Measurements from ENCODE around the gene C11orf68. TPM values are rescaled to one million over a fixed set of nuclear protein-coding genes. Genes with fewer than 3 reads are reported as not detected.
A peak's percentile ranks its signal among the peaks of the same experiment; 100 is the strongest.

Gene C11orf68
- total RNA-seq, 2 experiments from 2014 or later = 22.2 to 23.6 TPM

GRCh38 chr11:65888163-65888814, 30.6 kb downstream of the C11orf68 start, which contains the start of gene FIBP:
FIBP (minus strand) TSS chr11:65888471; CDS start chr11:65888418, 53 bp downstream.
- no peaks in the 10 kb centered on the region for H3K9me3 Mint-ChIP-seq
- H3K27ac Mint-ChIP-seq = peak within 1 kb of the TSS; percentile 89
- intact Hi-C loops (cut with micrococcal nuclease) = loop anchor here (1.0 to 2.0 kb wide), 4 partner anchors 15 to 73 kb away; partner anchors contain the start of genes CFL1, EFEMP2 and SART1
- H3K36me3 Mint-ChIP-seq = peaks cover 39% of the 10 kb centered on the region
- ChIA-PET POLR2A (interaction anchor here (0.9 to 7.5 kb wide), 13 partner anchors 9 to 176 kb away, joined by 3 to 98 read pairs (median 4); partner anchors contain the start of genes CFL1, CTSW, FOSL1 and KAT5), CTCF (interaction anchor here (0.7 to 9.5 kb wide), 31 partner anchors 8 to 275 kb away, joined by 3 to 277 read pairs (median 4); partner anchors contain the start of genes AP5B1, BANF1, CFL1 and CST6)
- peak within 1 kb of the TSS; percentile 99 for H3K4me3 Mint-ChIP-seq
- H3K4me1 Mint-ChIP-seq (ENCODE audit: low read depth) = peaks cover 57% of the 10 kb centered on the region
- no peaks in the 10 kb centered on the region for H3K27me3 Mint-ChIP-seq
- peak; percentile 98 for DNase-seq

- DNase-seq = peak; percentile 54
- ChIA-PET CTCF (interaction anchor here (0.6 to 9.5 kb wide), 24 partner anchors 8 to 225 kb away, joined by 3 to 277 read pairs (median 5); partner anchors contain the start of genes AP5B1, BANF1, CFL1 and CTSW), POLR2A (interaction anchor here (0.6 to 7.5 kb wide), 9 partner anchors 8 to 243 kb away, joined by 3 to 98 read pairs (median 4); partner anchors contain the start of genes CFL1, CTSW, FOSL1 and KAT5)
- no peaks in the 10 kb centered on the region for H3K9me3 Mint-ChIP-seq
- peak overlapping the region; percentile 89 for H3K27ac Mint-ChIP-seq
- peaks cover 53% of the 10 kb centered on the region for H3K4me1 Mint-ChIP-seq (ENCODE audit: low read depth)
- peaks cover 38% of the 10 kb centered on the region for H3K36me3 Mint-ChIP-seq
- intact Hi-C loops (cut with micrococcal nuclease) = loop anchor here (1.0 to 2.0 kb wide), 4 partner anchors 15 to 73 kb away; partner anchors contain the start of genes CFL1, EFEMP2 and SART1
- H3K4me3 Mint-ChIP-seq = peak overlapping the region; percentile 99
- H3K27me3 Mint-ChIP-seq = no peaks in the 10 kb centered on the region
These were observed 31.1 kb downstream of the C11orf68 start for GRCh38 chr11:65887723-65888162.

- intact Hi-C loops (cut with micrococcal nuclease) = no loop called here
- Mint-ChIP-seq H3K36me3 (peaks cover 36% of the 10 kb centered on the region), H3K4me3 (peak overlapping the region; percentile 99), H3K4me1 (ENCODE audit: low read depth) (peaks cover 46% of the 10 kb centered on the region), H3K27me3 (no peaks in the 10 kb centered on the region), H3K27ac (peak overlapping the region; percentile 89), H3K9me3 (no peaks in the 10 kb centered on the region)
- ChIA-PET CTCF (interaction anchor here (0.6 to 9.5 kb wide), 17 partner anchors 11 to 224 kb away, joined by 3 to 277 read pairs (median 16); partner anchors contain the start of genes AP5B1, CFL1, EFEMP2 and FOSL1), POLR2A (interaction anchor here (0.6 to 7.5 kb wide), 4 partner anchors 10 to 242 kb away, joined by 3 to 95 read pairs (median 16); partner anchors contain the start of genes CFL1 and MUS81)
- DNase-seq = no peak
These were observed 31.8 kb downstream of the C11orf68 start for GRCh38 chr11:65886826-65887722.

GRCh38 chr11:65885808-65886536, 32.9 kb downstream of the C11orf68 start:
- ChIA-PET CTCF (interaction anchor here (0.6 to 9.5 kb wide), 27 partner anchors 9 to 296 kb away, joined by 3 to 277 read pairs (median 12); partner anchors contain the start of genes AP5B1, CFL1, EFEMP2 and FOSL1), POLR2A (interaction anchor here (2.0 kb wide), 2 partner anchors 8 to 27 kb away, joined by 5 to 11 read pairs; partner anchors contain the start of genes CFL1 and MUS81)
- Mint-ChIP-seq H3K36me3 (peaks cover 36% of the 10 kb centered on the region), H3K4me3 (no peak overlapping the region), H3K27me3 (no peaks in the 10 kb centered on the region), H3K27ac (peak overlapping the region; percentile 66), H3K4me1 (ENCODE audit: low read depth) (peaks cover 49% of the 10 kb centered on the region), H3K9me3 (no peaks in the 10 kb centered on the region)
- intact Hi-C loops (cut with micrococcal nuclease) = no loop called here
- DNase-seq = no peak

- Mint-ChIP-seq H3K27me3 (no peaks in the 10 kb centered on the region), H3K9me3 (no peaks in the 10 kb centered on the region)
- POLR2A ChIA-PET = interaction anchor here (0.8 to 2.0 kb wide), 7 partner anchors 9 to 174 kb away, joined by 3 to 11 read pairs (median 4); partner anchors contain the start of genes CFL1, KAT5 and MUS81
These were observed 33.6 kb downstream of the C11orf68 start for GRCh38 chr11:65885231-65885630.

GRCh38 chr11:65884716-65885092, 34.2 kb downstream of the C11orf68 start:
- intact Hi-C loops (cut with micrococcal nuclease) = loop anchor here (1.0 kb wide), 1 partner anchor 105 kb away; no protein-coding TSS in a partner anchor
- CTCF ChIA-PET = interaction anchor here (0.5 to 9.5 kb wide), 67 partner anchors 7 to 1528 kb away, joined by 3 to 277 read pairs (median 5); partner anchors contain the start of genes AP5B1, BANF1, C11orf68 and CFL1
- H3K9me3 Mint-ChIP-seq = no peaks in the 10 kb centered on the region
- DNase-seq = peak; percentile 87
- H3K4me1 Mint-ChIP-seq (ENCODE audit: low read depth) = peaks cover 48% of the 10 kb centered on the region
- peaks cover 36% of the 10 kb centered on the region for H3K36me3 Mint-ChIP-seq
- no peaks in the 10 kb centered on the region for H3K27me3 Mint-ChIP-seq
- no peak overlapping the region for H3K4me3 Mint-ChIP-seq
- no peak overlapping the region for H3K27ac Mint-ChIP-seq
- POLR2A ChIA-PET = interaction anchor here (0.8 to 2.0 kb wide), 9 partner anchors 10 to 173 kb away, joined by 3 to 11 read pairs (median 3); partner anchors contain the start of genes CFL1, KAT5 and MUS81

More at GRCh38 chr11:65885231-65885630, 33.6 kb downstream of the C11orf68 start:
- CTCF ChIA-PET = interaction anchor here (0.5 to 9.5 kb wide), 62 partner anchors 8 to 1528 kb away, joined by 3 to 277 read pairs (median 5); partner anchors contain the start of genes AP5B1, BANF1, C11orf68 and CFL1
- DNase-seq = no peak
- Mint-ChIP-seq H3K27ac (no peak overlapping the region), H3K4me1 (ENCODE audit: low read depth) (peaks cover 52% of the 10 kb centered on the region), H3K4me3 (no peak overlapping the region), H3K36me3 (peaks cover 36% of the 10 kb centered on the region)
- intact Hi-C loops (cut with micrococcal nuclease) = no loop called here

- POLR2A ChIA-PET = interaction anchor here (0.8 to 2.0 kb wide), 10 partner anchors 10 to 172 kb away, joined by 3 to 11 read pairs (median 3); partner anchors contain the start of genes CFL1, KAT5 and MUS81
- CTCF ChIA-PET = interaction anchor here (0.6 to 9.5 kb wide), 65 partner anchors 8 to 375 kb away, joined by 3 to 277 read pairs (median 5); partner anchors contain the start of genes AP5B1, BANF1, C11orf68 and CFL1
- Mint-ChIP-seq H3K4me3 (no peak overlapping the region), H3K36me3 (peaks cover 36% of the 10 kb centered on the region), H3K4me1 (ENCODE audit: low read depth) (peaks cover 50% of the 10 kb centered on the region), H3K27me3 (no peaks in the 10 kb centered on the region), H3K27ac (no peak overlapping the region), H3K9me3 (no peaks in the 10 kb centered on the region)
- intact Hi-C loops (cut with micrococcal nuclease) = loop anchor here (1.0 kb wide), 1 partner anchor 105 kb away; no protein-coding TSS in a partner anchor
- DNase-seq = no peak
These were observed 34.8 kb downstream of the C11orf68 start for GRCh38 chr11:65883786-65884715.

- CTCF ChIA-PET = interaction anchor here (0.9 to 9.5 kb wide), 24 partner anchors 12 to 186 kb away, joined by 3 to 277 read pairs (median 9); partner anchors contain the start of genes C11orf68, CFL1, EFEMP2 and FOSL1
- intact Hi-C loops (cut with micrococcal nuclease) = no loop called here
- no peaks in the 10 kb centered on the region for H3K27me3 Mint-ChIP-seq
- peaks cover 47% of the 10 kb centered on the region for H3K4me1 Mint-ChIP-seq (ENCODE audit: low read depth)
- DNase-seq = no peak
- POLR2A ChIA-PET = interaction anchor here (0.9 to 1.5 kb wide), 2 partner anchors 13 to 100 kb away, joined by 3 read pairs; no protein-coding TSS in a partner anchor
- no peaks in the 10 kb centered on the region for H3K9me3 Mint-ChIP-seq
- H3K4me3 Mint-ChIP-seq = no peak overlapping the region
- no peak overlapping the region for H3K27ac Mint-ChIP-seq
- peaks cover 35% of the 10 kb centered on the region for H3K36me3 Mint-ChIP-seq
These were observed 35.7 kb downstream of the C11orf68 start for GRCh38 chr11:65883058-65883761.
